GM12878 (cell line): ENCODE results near the gene ZNF407. TPM values are rescaled to one million over a fixed set of nuclear protein-coding genes. Genes with fewer than 3 reads are reported as not detected.

Experiments
- ATAC-seq: fragments of 200-7000 bp; cut with Tn5 transposase; 3 replicates; pipeline ENCODE4 v1.9.1; 2020; ENCODE audit warnings: mild to moderate bottlenecking, moderate library complexity
- BruUV-seq: library from RNA; stranded (reverse); fragments of 400-500 nt; replicated peaks from 2 replicates; lab custom pipeline; 2021; lab: Mats Ljungman, UMichigan
- CTCF ChIA-PET: fragments of 300-600 bp; sonication (Branson Sonifier 250); formaldehyde crosslinking; extraction: SDS; loops from one replicate; lab custom pipeline; 2021; ENCODE audit warnings: inconsistent platforms; lab: Yijun Ruan, JAX
- POLR2A ChIA-PET: fragments of 350-600 bp; formaldehyde crosslinking; extraction: SDS; loops from one replicate; lab custom pipeline; 2021; ENCODE audit warnings: inconsistent platforms; lab: Charles Lee
- RAD21 ChIA-PET: fragments of 300-600 bp; sonication (Branson Sonifier 250); formaldehyde crosslinking; loops from one replicate; lab custom pipeline; 2023; ENCODE audit warnings: antibody characterized with exemption; ENCODE audit not compliant: unreplicated experiment; lab: Charles Lee
- SMC1A ChIA-PET: fragments of 300-600 bp; sonication (Branson Sonifier 250); formaldehyde crosslinking; loops from one replicate; lab custom pipeline; 2023; ENCODE audit not compliant: unreplicated experiment, uncharacterized antibody; lab: Charles Lee
- DNase-seq: peaks from one replicate; pipeline ENCODE4 v3.0.0-alpha.2; 2011; ENCODE audit warnings: low read depth, low spot score
- FAIRE-seq: peaks from 3 replicates; lab custom pipeline; 2011; peaks lifted over from hg19 to GRCh38; lab: Jason Lieb, UNC
- H2AFZ ChIP-seq: 2 replicates; pipeline ENCODE4 v1.6.0; 2011; ENCODE audit warnings: low read depth, low read length, control low read depth; ENCODE audit not compliant: control insufficient read depth
- H3K27ac ChIP-seq: 2 replicates; pipeline ENCODE4 v1.5.1; 2011; ENCODE audit warnings: control low read depth; ENCODE audit not compliant: control insufficient read depth, insufficient read depth
- H3K27me3 ChIP-seq, 2 experiments: replicated peaks in 1 of 2; 2 replicates each; pipeline versions ENCODE4 v1.6.0 to v1.6.1; 2011; ENCODE audit warnings: low read length in 1 of 2; ENCODE audit not compliant: control insufficient read depth in 2 of 2, insufficient read depth in 2 of 2
- H3K36me3 ChIP-seq, 2 experiments: 2 replicates each; pipeline ENCODE4 v1.5.1; 2011; ENCODE audit warnings: low read length in 1 of 2; ENCODE audit not compliant: control insufficient read depth in 2 of 2, insufficient read depth in 2 of 2
- H3K4me1 ChIP-seq: 2 replicates; pipeline ENCODE4 v1.6.1; 2011; ENCODE audit warnings: mild to moderate bottlenecking, low read length, moderate library complexity, mixed read lengths; ENCODE audit not compliant: control insufficient read depth, insufficient read depth
- H3K4me2 ChIP-seq: 2 replicates; pipeline ENCODE4 v1.6.0; 2011; ENCODE audit warnings: control low read depth; ENCODE audit not compliant: control insufficient read depth, insufficient read depth
- H3K4me3 ChIP-seq: fragments of 200-600 bp; sonication (generic); 2 replicates; pipeline ENCODE4 v1.5.1; 2016
- H3K79me2 ChIP-seq: 2 replicates; pipeline ENCODE4 v1.6.0; 2011; ENCODE audit warnings: low read length; ENCODE audit not compliant: control insufficient read depth, insufficient read depth
- H3K9ac ChIP-seq: 2 replicates; pipeline ENCODE4 v1.8.0; 2011; ENCODE audit warnings: low read length, control low read depth, mixed read lengths; ENCODE audit not compliant: control insufficient read depth, insufficient read depth
- H3K9me3 ChIP-seq: replicated peaks from 3 replicates; pipeline ENCODE4 v1.5.1; 2011; ENCODE audit warnings: mild to moderate bottlenecking, low read length; ENCODE audit not compliant: control insufficient read depth, insufficient read depth
- H4K20me1 ChIP-seq: 2 replicates; pipeline ENCODE4 v1.6.0; 2011; ENCODE audit not compliant: control insufficient read depth, insufficient read depth
- CBX3 ChIP-seq: fragments of 200-600 bp; sonication (generic); IDR thresholded peaks from 2 replicates; pipeline ENCODE4 v1.6.1; 2016; ENCODE audit warnings: low read depth, borderline replicate concordance
- ETV6 ChIP-seq, 2 experiments: fragments of 450-650 bp in 1 of 2; IDR thresholded peaks in 1 of 2; conservative IDR thresholded peaks in 1 of 2; 2 replicates each; pipeline ENCODE4 v1.6.1; 2014; ENCODE audit warnings: antibody characterized with exemption in 1 of 2, borderline replicate concordance in 1 of 2, low read depth in 1 of 2, mild to moderate bottlenecking in 1 of 2, moderate library complexity in 1 of 2
- NR2C2 ChIP-seq: IDR thresholded peaks from 2 replicates; pipeline ENCODE4 v1.6.1; 2011; ENCODE audit warnings: borderline replicate concordance, low read depth; ENCODE audit not compliant: control insufficient read depth, insufficient read length
- RAD21 ChIP-seq: IDR thresholded peaks from 2 replicates; pipeline ENCODE4 v1.6.1; 2011; ENCODE audit warnings: mild to moderate bottlenecking, low read depth, low read length, moderate library complexity; ENCODE audit not compliant: insufficient read depth
- SREBF2 ChIP-seq: IDR thresholded peaks from 2 replicates; pipeline ENCODE4 v1.6.1; 2012; ENCODE audit warnings: mild to moderate bottlenecking, low read length
- in situ Hi-C: fragments of 300-500 bp; cut with MboI; formaldehyde crosslinking; loops from 9 replicates; pipeline ENCODE4 v1.14.3; 2018; ENCODE audit warnings: mixed read lengths
- intact Hi-C: fragments of 100-400 bp; cut with micrococcal nuclease; formaldehyde crosslinking; loops from one replicate; pipeline ENCODE4 v1.14.2; 2022; ENCODE audit not compliant: unreplicated experiment
- polyA plus RNA-seq, 11 experiments: library from polyadenylated mRNA; depleted of rRNA in 4 of 11; unstranded in 6 of 11; stranded (reverse) in 5 of 11; fragments of >200 nt; fragmentation: Nextera tagmentation in 4 of 11; fragmentation: Illumina TruSeq in 1 of 11; extraction: Ambion mirVana in 4 of 11; extraction: Trizol in 1 of 11; gene quantifications; 1 replicate in 1 of 11; 2 replicates in 10 of 11; pipeline versions ENCODE4 v1.2.1 to v1.2.3, GENCODE V29; 2011 to 2016; ENCODE audit warnings: inconsistent platforms in 2 of 11, missing spikeins in 2 of 11, low read depth in 1 of 11
- total RNA-seq, 4 experiments: library from RNA; depleted of rRNA in 3 of 4; stranded (reverse); fragments of >200 nt in 3 of 4; fragmentation: Illumina TruSeq in 1 of 4; extraction: Trizol in 1 of 4; gene quantifications; 2 replicates each; pipeline versions ENCODE4 v1.2.1 to v1.2.3, GENCODE V29; 2013 to 2021
- TF ChIP-seq, protein P1 (sequence below): fragments of 450-650 bp; formaldehyde crosslinking; IDR thresholded peaks from 2 replicates; pipeline ENCODE4 v1.5.0; 2022; ENCODE audit warnings: mild to moderate bottlenecking, missing genetic modification characterization
- TF ChIP-seq, protein P2 (sequence below): fragments of 450-650 bp; IDR thresholded peaks from 2 replicates; pipeline ENCODE4 v1.6.1; 2014; ENCODE audit warnings: mild to moderate bottlenecking

Gene ZNF407
- total and polyA plus RNA-seq, 10 of the 15 experiments (the other 5 are each of a cell fraction or from before 2014, with no cell fraction given): 0.69 to 11.6 (median 5.3) TPM

DNA sequence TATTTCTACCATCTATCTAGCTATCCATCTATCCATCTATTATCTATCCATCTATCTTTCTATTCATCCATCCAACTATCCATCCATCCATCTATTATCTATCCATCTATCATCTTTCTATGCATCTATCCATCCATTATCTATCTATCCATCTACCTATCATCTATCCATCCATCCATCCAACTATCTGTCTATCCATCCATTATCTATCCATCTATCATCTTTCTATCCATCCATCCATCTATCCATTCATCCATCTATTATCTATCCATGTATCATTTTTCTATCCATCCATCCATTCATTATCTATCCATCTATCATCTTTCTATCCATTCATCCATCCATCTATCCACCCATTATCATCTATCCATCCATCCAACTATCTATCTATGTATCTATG, 24.6 kb upstream of the ZNF407 start:
- ChIA-PET SMC1A (no interaction called here), RAD21 (no interaction called here), POLR2A (no interaction called here), CTCF (no interaction called here)
- DNase-seq: no peak
- H3K79me2 ChIP-seq: no peaks in the 10 kb centered on the region
- H3K9ac ChIP-seq: no peak overlapping the region
- FAIRE-seq: no peak
- no peak overlapping the region for H3K4me2 ChIP-seq
- TF ChIP-seq, protein P1, sequence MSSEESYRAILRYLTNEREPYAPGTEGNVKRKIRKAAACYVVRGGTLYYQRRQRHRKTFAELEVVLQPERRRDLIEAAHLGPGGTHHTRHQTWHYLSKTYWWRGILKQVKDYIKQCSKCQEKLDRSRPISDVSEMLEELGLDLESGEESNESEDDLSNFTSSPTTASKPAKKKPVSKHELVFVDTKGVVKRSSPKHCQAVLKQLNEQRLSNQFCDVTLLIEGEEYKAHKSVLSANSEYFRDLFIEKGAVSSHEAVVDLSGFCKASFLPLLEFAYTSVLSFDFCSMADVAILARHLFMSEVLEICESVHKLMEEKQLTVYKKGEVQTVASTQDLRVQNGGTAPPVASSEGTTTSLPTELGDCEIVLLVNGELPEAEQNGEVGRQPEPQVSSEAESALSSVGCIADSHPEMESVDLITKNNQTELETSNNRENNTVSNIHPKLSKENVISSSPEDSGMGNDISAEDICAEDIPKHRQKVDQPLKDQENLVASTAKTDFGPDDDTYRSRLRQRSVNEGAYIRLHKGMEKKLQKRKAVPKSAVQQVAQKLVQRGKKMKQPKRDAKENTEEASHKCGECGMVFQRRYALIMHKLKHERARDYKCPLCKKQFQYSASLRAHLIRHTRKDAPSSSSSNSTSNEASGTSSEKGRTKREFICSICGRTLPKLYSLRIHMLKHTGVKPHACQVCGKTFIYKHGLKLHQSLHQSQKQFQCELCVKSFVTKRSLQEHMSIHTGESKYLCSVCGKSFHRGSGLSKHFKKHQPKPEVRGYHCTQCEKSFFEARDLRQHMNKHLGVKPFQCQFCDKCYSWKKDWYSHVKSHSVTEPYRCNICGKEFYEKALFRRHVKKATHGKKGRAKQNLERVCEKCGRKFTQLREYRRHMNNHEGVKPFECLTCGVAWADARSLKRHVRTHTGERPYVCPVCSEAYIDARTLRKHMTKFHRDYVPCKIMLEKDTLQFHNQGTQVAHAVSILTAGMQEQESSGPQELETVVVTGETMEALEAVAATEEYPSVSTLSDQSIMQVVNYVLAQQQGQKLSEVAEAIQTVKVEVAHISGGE (CRISPR knock-in tag): no peak
- no peak for TF ChIP-seq SREBF2
- TF ChIP-seq NR2C2: no peak
- no peak for TF ChIP-seq CBX3
- TF ChIP-seq, protein P2, sequence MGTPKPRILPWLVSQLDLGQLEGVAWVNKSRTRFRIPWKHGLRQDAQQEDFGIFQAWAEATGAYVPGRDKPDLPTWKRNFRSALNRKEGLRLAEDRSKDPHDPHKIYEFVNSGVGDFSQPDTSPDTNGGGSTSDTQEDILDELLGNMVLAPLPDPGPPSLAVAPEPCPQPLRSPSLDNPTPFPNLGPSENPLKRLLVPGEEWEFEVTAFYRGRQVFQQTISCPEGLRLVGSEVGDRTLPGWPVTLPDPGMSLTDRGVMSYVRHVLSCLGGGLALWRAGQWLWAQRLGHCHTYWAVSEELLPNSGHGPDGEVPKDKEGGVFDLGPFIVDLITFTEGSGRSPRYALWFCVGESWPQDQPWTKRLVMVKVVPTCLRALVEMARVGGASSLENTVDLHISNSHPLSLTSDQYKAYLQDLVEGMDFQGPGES: no peak
- no peak for TF ChIP-seq ETV6 (conservative IDR thresholded peaks at IDR 0.05 in 1 of 2, IDR thresholded peaks at IDR 0.05 in 1 of 2; ENCODE audit: borderline replicate concordance in 1 of 2, low read depth in 1 of 2)
- TF ChIP-seq RAD21: no peak
- intact Hi-C loops (no loop called here), in situ Hi-C loops (no loop called here)
- no peak overlapping the region for H3K4me3 ChIP-seq
- H4K20me1 ChIP-seq: no peaks in the 10 kb centered on the region
- no peak overlapping the region for H2AFZ ChIP-seq
- H3K9me3 ChIP-seq: no peaks in the 10 kb centered on the region
- no TSS peak for BruUV-seq
- H3K27me3 ChIP-seq: peaks cover 0 to 1% of the 10 kb centered on the region in 2 experiments; a peak in 2 of 4 replicates
- H3K36me3 ChIP-seq: no peaks in the 10 kb centered on the region
- no peaks in the 10 kb centered on the region for H3K4me1 ChIP-seq
- ATAC-seq: no peak
- H3K27ac ChIP-seq: no peak overlapping the region
